Stimulated activated CD8-positive, alpha-beta memory T cell treated with anti-CD3 and anti-CD28 coated beads, Interleukin-15, amount 100 ng/mL, for 1 hour (primary cell): ENCODE data around the gene ZNF777.

ENCODE experiments used
- DNase-seq: peaks from one replicate; pipeline ENCODE4 v3.0.0-alpha.2; 2020; ENCODE audit warnings: low read depth

Gene ZNF777

GRCh38 chr7:149476791-149477190 is 15.9 kb upstream of the ZNF777 start:
- no peak for DNase-seq

- DNase-seq, result no peak
Measured at GRCh38 chr7:149475121-149476045, 14.5 kb upstream of the ZNF777 start.

DNA sequence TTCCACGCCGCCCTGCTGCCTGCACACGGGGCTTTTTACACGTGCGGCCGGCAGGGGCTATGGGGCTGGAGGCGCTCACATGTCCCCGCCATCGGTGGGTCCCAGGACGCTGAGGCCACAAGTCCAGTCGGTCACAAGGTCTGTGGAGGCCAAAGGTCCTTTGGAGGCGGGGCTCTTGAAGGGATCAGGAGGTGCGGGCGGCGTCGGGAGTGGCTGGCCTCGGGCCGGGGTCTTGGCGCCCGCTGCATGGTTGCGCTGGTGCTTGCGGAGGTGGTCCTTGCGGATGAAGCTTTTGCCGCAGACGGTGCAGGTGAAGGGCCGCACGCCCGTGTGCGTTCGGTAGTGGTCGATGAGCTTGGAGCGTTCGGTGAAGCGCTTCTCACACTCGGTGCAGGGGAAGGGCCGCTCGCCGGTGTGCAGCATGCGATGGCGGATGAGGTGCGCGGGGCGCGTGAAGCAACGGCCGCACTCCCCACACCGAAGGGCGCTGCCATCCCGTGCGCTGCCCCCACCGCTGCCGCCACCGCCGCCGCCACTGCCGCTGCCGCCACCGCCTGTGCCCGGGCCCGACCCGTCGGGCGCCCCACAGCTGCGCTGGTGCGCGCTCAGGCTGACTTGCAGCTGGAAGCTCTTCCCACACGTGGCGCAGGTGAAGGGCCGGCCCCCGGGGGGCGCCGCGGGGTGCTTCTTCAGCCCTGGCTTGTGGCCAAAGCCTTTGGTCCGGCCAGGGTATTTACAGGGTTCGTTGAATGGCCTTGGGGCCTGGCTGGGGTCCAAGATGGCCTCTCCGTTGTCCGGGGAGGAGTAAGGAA is 13.7 kb upstream of the ZNF777 start:
- DNase-seq, result no peak

GRCh38 chr7:149473251-149473650 is 12.4 kb upstream of the ZNF777 start:
- DNase-seq, result no peak

DNA sequence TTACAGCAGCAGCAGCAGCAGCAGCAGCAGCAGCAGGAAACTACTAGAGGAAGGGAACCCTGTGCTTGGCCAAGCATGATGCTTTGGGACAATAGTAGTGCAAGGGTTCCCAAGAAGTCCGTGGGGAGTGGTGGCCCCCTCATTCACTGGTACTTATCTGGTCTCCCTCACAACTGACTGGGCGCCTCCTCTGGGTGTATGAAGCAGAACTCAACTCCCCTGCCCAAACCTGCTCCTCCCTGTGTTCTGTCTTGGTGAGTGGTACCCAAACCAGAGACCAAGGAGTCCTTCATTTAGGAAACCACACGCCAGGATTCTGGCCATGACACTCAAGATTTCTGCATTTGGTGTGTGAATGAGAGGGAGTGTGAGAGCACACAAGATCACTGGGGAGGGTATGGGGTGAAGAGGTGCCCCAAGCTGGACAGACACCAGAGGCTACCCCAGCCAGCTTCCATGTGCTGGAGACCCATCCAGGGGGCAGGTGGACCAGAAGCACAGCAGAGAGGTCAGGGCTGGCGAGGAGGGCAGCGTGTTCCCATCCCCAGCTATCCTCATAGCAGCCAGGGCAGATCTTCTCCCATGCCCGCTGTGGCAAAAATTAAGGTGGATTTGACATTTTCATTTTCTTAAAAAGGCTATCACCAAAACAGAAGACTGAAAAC is 10.6 kb upstream of the ZNF777 start:
- no peak for DNase-seq

GRCh38 chr7:149469806-149470205 is 8.9 kb upstream of the ZNF777 start:
- no peak for DNase-seq

GRCh38 chr7:149468208-149468607 is 7.3 kb upstream of the ZNF777 start:
- DNase-seq, result no peak

GRCh38 chr7:149467321-149467859 is 6.5 kb upstream of the ZNF777 start:
- no peak for DNase-seq

- no peak for DNase-seq
Measured at GRCh38 chr7:149466364-149466763, 5.5 kb upstream of the ZNF777 start.

- no peak for DNase-seq
Measured at GRCh38 chr7:149463500-149464161, 2.8 kb upstream of the ZNF777 start.

DNA sequence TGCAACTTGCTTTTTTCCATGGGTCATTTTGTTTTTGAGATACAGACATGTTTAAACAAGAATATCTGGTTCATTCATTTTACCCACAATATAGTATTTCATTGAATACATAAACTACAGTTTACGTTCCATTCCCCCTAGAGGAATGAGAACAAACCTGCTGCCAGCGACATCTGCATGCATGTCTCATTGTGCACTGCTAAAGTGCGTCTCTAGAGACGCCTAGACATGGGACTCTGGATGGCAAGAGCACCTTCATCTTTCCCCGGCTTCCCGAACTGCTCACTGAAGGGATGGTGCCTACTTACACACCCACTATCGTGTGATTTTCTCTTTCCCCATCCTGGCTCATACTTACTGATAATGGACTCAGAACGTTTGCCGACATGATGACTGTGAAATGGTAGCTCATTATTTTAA is 1.2 kb upstream of the ZNF777 start:
- no peak for DNase-seq

DNA sequence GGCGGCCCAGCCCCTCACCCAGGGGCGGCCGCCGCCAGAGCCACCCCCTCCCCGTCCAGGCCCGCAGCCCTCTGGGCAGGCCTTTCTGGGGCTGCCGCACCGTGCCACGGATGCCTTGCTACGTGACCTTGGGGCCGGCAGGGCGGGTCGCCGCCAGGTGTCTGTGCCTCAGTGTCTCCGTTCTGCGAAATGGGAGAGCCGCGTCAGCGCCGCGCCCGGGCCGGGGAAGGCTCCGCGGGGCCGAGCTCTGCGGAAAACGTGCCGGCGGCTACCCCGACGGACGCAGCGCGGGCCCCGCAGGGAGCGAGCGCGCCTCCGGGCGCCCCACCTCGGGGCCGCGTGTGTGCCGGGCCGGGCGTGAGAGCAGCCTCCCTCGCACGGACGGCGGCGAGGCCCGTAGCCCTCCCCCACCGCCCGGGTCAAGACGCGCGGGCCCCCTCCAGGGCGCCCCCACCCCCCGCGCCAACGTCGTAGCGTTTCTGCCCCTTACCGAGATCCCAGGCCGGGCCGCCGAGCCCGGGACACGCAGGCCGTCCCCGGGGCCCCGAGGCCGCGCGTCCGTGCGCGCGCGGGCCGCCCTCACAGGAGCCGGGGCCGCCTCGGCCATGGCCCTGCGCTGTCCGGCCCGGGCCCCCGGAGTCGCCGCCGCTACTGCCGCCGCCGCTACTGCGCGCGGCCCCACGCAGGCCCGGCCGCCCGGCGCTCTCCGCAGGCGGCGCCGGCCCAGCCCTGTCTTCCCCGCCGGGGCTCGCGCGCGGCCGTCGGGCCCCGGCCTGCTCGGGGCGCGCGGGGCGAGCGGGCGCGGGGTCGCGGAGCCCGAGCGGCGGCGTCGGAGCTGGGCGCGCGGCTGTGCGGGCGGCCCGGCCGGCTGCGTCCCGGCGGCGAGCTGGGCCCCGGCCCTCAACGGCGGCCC is 1.1 kb downstream of the ZNF777 start:
- DNase-seq, result no peak

GRCh38 chr7:149459201-149459539 is 1.7 kb downstream of the ZNF777 start:
- DNase-seq, result no peak

GRCh38 chr7:149458235-149458634 is 2.6 kb downstream of the ZNF777 start:
- DNase-seq, result no peak

- DNase-seq, result no peak
Measured at GRCh38 chr7:149457766-149458165, 3.1 kb downstream of the ZNF777 start.

- no peak for DNase-seq
Measured at GRCh38 chr7:149456506-149457421, 4.1 kb downstream of the ZNF777 start.

DNA sequence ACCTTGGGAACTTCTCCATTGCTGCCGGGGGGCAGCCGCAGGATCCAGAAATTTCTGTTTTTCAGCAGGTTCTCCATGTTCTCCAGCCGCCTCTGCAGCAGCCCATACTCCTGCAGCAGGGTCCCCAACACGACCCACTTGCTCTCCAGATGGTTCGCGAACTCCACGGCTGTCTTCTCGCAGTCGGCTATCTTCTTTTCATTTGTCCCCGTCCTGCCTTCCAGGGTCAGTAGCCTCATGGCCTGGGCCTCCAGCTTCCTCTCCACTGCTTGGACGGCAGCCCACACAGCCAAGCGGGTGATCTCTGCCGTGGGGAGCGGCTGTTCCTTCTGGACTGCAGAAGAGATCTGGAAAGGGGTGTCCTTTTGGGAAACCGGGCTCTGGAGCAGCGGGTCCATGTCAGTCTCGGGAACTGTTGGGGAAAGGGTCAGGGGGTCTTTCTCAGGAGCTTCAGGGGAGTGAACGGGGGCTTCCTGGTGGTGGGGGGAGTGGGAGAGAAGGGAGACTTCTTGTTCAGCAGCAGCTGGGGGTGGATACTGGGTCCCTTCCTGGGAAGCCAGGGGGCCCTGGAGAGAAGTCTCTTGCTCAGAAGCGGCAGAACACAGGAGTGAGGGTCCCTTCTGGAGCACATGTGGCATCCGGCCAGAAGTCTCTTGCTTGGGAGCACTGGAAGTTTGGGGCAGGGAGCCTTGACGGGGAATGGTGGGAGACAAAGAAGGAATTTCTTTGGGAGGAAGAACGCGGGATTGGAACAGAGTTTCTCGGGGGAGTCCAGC is 5.5 kb downstream of the ZNF777 start:
- no peak for DNase-seq

DNA sequence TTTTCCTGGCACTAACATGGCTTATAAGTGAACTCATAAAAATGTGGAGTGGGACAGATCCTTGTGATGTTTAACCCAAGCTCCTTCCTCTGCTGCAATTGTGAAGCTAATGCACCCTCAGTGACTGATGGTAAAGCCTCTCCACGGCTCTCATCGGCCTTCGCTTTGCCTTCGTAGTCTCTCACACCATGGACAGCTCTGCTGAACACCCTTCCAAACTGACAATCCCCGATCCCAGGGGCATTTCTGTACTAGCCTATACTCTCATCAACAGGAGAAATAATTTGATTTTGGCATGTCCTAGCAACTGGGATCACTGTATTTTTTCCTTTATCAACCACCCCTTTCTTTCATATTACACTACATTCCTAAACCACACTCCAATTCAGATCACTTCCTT is 6.1 kb downstream of the ZNF777 start:
- DNase-seq, result no peak

DNA sequence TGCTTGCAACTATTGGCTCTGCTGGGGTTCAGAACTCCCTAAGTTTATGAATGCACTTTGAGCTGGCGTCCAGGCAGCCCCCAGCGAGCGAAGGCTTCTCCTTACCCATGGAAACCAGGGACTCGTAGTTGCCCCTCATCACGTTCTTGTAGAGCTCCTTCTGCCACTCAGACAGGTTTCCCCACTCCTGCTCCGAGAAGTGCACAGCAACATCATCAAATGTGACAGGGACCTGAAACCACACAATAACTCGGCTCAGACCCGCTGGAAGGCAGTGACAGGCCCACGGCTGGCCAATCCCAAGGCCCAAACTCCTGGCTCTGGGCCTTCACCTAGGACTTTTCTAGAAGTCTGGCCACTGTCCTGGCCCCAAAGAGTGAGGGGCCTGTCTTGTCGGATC is 6.9 kb downstream of the ZNF777 start:
- no peak for DNase-seq
